ENCODE results near the gene CD4.

Gene CD4

DNA sequence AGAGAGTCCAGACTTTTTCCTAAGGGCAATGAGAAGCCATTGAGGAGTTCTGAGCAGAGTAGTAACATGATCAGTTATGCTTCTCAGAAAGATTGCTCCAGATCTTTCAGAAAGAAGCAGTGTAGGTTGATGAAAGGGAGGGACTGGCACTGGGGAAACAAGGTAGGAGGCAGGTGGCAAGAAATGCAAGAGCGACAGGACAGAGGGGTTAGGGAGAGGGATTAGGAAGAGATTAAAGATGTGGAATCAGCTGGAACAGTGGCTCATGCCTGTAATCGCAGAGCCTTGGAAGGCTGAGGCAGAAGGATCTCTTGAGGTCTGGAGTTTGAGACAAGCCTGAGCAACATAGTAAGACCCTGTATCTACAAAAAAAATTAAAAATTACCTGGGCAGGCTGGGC lies 58.3 kb downstream of the CD4 start:
- no peak for DNase-seq
- Histone ChIP-seq H3K4me1 (no peaks in the 10 kb centered on the region), H3K9me3 (no peaks in the 10 kb centered on the region), H3K27me3 (no peaks in the 10 kb centered on the region), H3K36me3 (peaks cover 66% of the 10 kb centered on the region), H3K4me3 (ENCODE audit: low read depth, low read length) (no peak overlapping the region)
- TF ChIP-seq, protein P1, sequence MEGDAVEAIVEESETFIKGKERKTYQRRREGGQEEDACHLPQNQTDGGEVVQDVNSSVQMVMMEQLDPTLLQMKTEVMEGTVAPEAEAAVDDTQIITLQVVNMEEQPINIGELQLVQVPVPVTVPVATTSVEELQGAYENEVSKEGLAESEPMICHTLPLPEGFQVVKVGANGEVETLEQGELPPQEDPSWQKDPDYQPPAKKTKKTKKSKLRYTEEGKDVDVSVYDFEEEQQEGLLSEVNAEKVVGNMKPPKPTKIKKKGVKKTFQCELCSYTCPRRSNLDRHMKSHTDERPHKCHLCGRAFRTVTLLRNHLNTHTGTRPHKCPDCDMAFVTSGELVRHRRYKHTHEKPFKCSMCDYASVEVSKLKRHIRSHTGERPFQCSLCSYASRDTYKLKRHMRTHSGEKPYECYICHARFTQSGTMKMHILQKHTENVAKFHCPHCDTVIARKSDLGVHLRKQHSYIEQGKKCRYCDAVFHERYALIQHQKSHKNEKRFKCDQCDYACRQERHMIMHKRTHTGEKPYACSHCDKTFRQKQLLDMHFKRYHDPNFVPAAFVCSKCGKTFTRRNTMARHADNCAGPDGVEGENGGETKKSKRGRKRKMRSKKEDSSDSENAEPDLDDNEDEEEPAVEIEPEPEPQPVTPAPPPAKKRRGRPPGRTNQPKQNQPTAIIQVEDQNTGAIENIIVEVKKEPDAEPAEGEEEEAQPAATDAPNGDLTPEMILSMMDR (IDR thresholded peaks at IDR 0.05; ENCODE audit: low read depth, low read length): no peak

DNA sequence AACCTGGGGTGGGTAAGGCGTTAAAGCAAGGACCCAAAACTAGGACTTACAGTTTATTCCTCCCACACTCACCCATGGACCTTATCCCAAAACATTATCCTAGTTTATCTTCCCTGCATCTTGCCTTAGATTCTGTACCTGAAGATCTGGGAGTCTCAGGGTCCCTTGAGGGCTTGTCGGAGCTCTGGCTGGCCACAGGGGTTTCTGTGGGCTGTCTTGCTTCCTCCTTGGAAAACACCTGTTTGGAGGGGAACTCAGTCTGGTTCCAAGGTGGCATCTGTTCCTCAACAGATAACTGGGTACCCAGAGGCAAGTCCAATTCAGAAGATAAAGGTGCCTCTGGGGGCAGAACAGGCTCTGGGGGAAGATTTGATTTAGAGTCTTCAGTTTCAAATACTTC lies 60.1 kb downstream of the CD4 start:
- no peaks in the 10 kb centered on the region for H3K9me3 ChIP-seq
- H3K4me3 ChIP-seq (ENCODE audit: low read depth, low read length): peak overlapping the region; percentile 70; the same call in 1 of the 2 replicates
- no peaks in the 10 kb centered on the region; the same call in 1 of the 2 replicates for H3K4me1 ChIP-seq
- H3K27me3 ChIP-seq: no peaks in the 10 kb centered on the region
- TF ChIP-seq, protein P1 (IDR thresholded peaks at IDR 0.05; ENCODE audit: low read depth, low read length): no peak
- DNase-seq: no peak
- peaks cover 56% of the 10 kb centered on the region for H3K36me3 ChIP-seq

DNA sequence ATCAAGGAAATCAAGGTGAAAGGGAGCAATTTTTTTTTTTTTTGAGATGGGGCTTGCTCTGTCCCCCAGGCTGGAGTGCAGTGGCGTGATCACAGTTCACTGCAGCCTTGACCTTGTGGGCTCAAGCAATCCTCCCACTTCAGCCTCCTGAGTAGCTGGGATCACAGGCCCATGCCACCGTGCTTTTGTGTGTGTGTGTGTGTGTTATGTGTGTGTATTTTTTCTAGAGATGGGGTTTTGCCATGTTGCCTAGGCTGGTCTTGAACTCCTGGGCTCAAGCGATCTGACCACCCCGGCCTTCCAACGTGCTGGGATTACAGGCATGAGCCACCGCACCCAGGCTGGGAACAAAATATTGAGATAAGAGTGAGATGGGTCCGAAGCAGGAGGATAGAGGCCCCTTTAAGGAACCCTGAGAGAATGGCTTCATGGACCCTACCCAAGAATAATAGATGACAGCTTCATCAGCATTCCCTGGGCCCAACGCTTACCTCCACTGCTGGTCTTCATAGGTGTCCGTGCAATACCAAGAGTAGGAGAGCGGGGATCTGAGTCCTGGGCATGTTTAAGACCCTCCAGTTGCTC lies 60.7 kb downstream of the CD4 start:
- TF ChIP-seq, protein P1 (IDR thresholded peaks at IDR 0.05; ENCODE audit: low read depth, low read length): no peak
- Histone ChIP-seq H3K4me1 (no peaks in the 10 kb centered on the region; the same call in 1 of the 2 replicates), H3K9me3 (no peaks in the 10 kb centered on the region), H3K36me3 (peaks cover 50% of the 10 kb centered on the region), H3K27me3 (no peaks in the 10 kb centered on the region), H3K4me3 (ENCODE audit: low read depth, low read length) (peak overlapping the region; percentile 70)
- no peak for DNase-seq

DNA sequence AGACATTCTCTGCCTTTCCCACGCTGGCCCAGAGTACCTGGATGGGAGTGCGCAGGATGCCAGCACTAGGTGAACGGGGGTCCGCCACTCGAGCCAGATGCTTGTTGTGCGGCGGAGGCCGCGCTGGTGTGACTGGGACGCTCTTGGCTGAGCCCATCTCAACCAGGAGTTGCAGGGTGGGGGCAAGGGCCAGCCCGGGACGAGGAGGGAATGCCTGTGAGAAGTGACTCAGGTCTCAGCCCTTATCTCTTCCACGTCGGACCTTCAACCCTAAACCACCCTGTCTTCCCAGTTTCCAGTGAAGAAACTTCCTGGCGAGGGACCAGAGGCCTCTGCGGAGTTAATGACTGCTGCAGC lies 61.4 kb downstream of the CD4 start:
- peaks cover 47% of the 10 kb centered on the region for H3K36me3 ChIP-seq
- TF ChIP-seq, protein P1 (IDR thresholded peaks at IDR 0.05; ENCODE audit: low read depth, low read length): no peak
- no peaks in the 10 kb centered on the region for H3K9me3 ChIP-seq
- no peaks in the 10 kb centered on the region; the same call in 1 of the 2 replicates for H3K4me1 ChIP-seq
- no peaks in the 10 kb centered on the region for H3K27me3 ChIP-seq
- peak overlapping the region; percentile 70 for H3K4me3 ChIP-seq (ENCODE audit: low read depth, low read length)
- no peak for DNase-seq

DNA sequence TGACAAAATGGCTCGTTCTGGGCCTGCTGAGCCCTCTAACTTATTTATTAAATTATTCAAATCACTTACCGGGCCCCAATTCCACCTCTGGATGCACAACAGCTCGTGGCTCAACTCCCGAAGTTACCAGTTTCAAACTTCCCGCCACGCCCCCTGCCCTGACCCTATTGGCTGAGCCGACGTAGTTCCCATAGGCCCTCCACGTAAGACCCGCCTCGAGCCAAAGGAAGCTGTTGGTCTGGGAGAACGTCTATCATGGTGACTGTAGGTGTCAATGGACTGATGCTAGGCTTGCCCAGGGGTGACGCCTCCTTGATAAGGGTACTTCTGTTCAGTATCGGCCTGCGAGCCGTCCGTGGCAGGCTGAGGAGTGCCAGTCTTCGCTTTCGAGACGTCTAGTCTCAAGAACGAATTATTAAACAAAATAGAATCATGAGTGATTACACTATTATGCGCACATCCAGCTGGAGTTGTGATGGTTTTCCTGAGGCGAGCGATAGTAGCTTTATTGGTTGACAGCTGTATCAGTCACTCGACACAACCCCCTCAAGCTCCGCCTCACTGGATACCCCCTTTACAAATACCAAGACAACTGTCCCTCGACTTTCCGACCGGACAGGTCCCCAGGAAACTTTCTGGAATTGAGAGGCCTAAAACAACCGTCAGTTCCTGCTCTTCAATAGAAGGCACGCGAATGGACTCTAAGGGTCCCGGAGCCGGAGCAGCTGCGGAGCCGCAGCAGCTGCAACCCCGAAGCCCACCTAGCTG lies 62.0 kb downstream of the CD4 start, which contains the start of gene CDCA3:
Gene CDCA3 (minus strand): TSS at position 134 of the 768 bp plus-strand sequence. CDS start 334 bp downstream, outside the sequence.
- Histone ChIP-seq H3K36me3 (peaks cover 46% of the 10 kb centered on the region), H3K4me3 (ENCODE audit: low read depth, low read length) (peak within 1 kb of the TSS; percentile 70), H3K9me3 (no peaks in the 10 kb centered on the region), H3K27me3 (no peaks in the 10 kb centered on the region), H3K4me1 (no peaks in the 10 kb centered on the region; the same call in 1 of the 2 replicates)
- TF ChIP-seq, protein P1 (IDR thresholded peaks at IDR 0.05; ENCODE audit: low read depth, low read length): no peak
- peak; percentile 98 for DNase-seq
